DND-41 (cell line): Measurements from ENCODE around the gene WWC1.

Experiments used
- EZH2 ChIP-seq: IDR thresholded peaks from 3 replicates; pipeline ENCODE4 v1.6.1; 2012; ENCODE audit warnings: borderline replicate concordance, low read depth, mild to moderate bottlenecking, moderate library complexity, low read length, inconsistent platforms; ENCODE audit not compliant: severe bottlenecking
- TF ChIP-seq, protein P1 (sequence below): IDR thresholded peaks from 2 replicates; pipeline ENCODE4 v1.5.1; 2012; ENCODE audit warnings: borderline replicate concordance, low read length, moderate library complexity, mild to moderate bottlenecking; ENCODE audit not compliant: poor library complexity, severe bottlenecking; ENCODE audit errors: extremely low read depth

DNA sequence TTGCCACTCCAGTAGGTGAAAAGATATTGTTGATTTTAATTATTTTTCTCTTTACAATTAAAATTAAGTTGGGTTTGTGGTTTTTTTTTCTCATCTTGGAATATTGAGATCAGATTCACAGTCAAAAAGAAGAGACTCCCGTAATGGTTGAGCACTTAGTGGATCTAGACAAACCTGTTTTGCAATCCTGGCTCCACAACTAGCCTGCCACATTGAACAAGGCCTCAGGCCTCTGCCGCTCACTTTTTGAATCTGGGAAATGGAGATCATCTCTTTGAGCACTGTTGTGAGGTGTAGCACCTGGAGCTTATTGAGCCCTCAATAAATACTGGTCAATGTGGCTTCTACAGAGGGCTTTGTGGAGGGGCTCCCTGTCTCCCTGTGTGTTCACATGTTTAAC lies 157.7 kb downstream of the WWC1 start:
- TF ChIP-seq EZH2: no peak
- TF ChIP-seq, protein P1, sequence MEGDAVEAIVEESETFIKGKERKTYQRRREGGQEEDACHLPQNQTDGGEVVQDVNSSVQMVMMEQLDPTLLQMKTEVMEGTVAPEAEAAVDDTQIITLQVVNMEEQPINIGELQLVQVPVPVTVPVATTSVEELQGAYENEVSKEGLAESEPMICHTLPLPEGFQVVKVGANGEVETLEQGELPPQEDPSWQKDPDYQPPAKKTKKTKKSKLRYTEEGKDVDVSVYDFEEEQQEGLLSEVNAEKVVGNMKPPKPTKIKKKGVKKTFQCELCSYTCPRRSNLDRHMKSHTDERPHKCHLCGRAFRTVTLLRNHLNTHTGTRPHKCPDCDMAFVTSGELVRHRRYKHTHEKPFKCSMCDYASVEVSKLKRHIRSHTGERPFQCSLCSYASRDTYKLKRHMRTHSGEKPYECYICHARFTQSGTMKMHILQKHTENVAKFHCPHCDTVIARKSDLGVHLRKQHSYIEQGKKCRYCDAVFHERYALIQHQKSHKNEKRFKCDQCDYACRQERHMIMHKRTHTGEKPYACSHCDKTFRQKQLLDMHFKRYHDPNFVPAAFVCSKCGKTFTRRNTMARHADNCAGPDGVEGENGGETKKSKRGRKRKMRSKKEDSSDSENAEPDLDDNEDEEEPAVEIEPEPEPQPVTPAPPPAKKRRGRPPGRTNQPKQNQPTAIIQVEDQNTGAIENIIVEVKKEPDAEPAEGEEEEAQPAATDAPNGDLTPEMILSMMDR: no peak
